Smooth muscle cell (in vitro differentiated cells): ENCODE data around the gene CLEC4G. TPM values are rescaled to one million over a fixed set of nuclear protein-coding genes. Genes with fewer than 3 reads are reported as not detected.

ENCODE experiments used
- DNase-seq: peaks from one replicate; lab custom pipeline; 2025; ENCODE audit not compliant: unreplicated experiment; lab: John Stamatoyannopoulos, UW
- H2AFZ ChIP-seq: fragments of 200-600 bp; sonication (generic); 2 replicates; pipeline ENCODE4 v1.6.0; 2016; ENCODE audit warnings: antibody characterized with exemption, low read depth, mild to moderate bottlenecking
- H3F3A ChIP-seq: fragments of 200-600 bp; sonication (generic); 2 replicates; pipeline ENCODE4 v1.6.0; 2017; ENCODE audit warnings: antibody characterized with exemption, low read depth
- H3K27ac ChIP-seq: fragments of 200-600 bp; sonication (generic); 2 replicates; pipeline ENCODE4 v1.5.1; 2016; ENCODE audit warnings: low read depth, mild to moderate bottlenecking
- H3K27me3 ChIP-seq: fragments of 200-600 bp; sonication (generic); 2 replicates; pipeline ENCODE4 v1.6.1; 2016; ENCODE audit warnings: low read depth, mild to moderate bottlenecking
- H3K36me3 ChIP-seq: fragments of 200-600 bp; sonication (generic); 2 replicates; pipeline ENCODE4 v1.5.1; 2016; ENCODE audit warnings: low read depth
- H3K4me1 ChIP-seq: fragments of 200-600 bp; sonication (generic); 2 replicates; pipeline ENCODE4 v1.5.1; 2016; ENCODE audit warnings: low read depth
- H3K4me2 ChIP-seq: fragments of 200-600 bp; sonication (generic); 2 replicates; pipeline ENCODE4 v1.6.0; 2016; ENCODE audit warnings: mild to moderate bottlenecking
- H3K4me3 ChIP-seq: fragments of 200-600 bp; sonication (generic); 2 replicates; pipeline ENCODE4 v1.5.1; 2016; ENCODE audit warnings: mild to moderate bottlenecking
- H3K79me2 ChIP-seq: fragments of 200-600 bp; sonication (generic); 2 replicates; pipeline ENCODE4 v1.6.0; 2016; ENCODE audit warnings: low read depth, mild to moderate bottlenecking
- H3K9ac ChIP-seq: fragments of 200-600 bp; sonication (generic); 2 replicates; pipeline ENCODE4 v1.6.0; 2016; ENCODE audit warnings: low read depth
- H3K9me3 ChIP-seq: fragments of 200-600 bp; sonication (generic); replicated peaks from 2 replicates; pipeline ENCODE4 v1.5.1; 2016; ENCODE audit warnings: low read depth
- H4K20me1 ChIP-seq: fragments of 200-600 bp; sonication (generic); 2 replicates; pipeline ENCODE4 v1.6.0; 2016; ENCODE audit warnings: low read depth
- WGBS: methylation state at CpG from one replicate; pipeline ENCODE4 v1.1.7; 2016; ENCODE audit warnings: low lambda C conversion rate; 5-methylcytosine and 5-hydroxymethylcytosine counted together
- polyA plus RNA-seq: library from polyadenylated mRNA; unstranded; fragments of >200 nt; fragmentation: Nextera tagmentation; extraction: Ambion mirVana; gene quantifications from 2 replicates; pipeline ENCODE4 v1.2.1, GENCODE V29; 2016
- total RNA-seq: library from RNA; depleted of rRNA; stranded (reverse); fragments of >200 nt; gene quantifications from 2 replicates; pipeline ENCODE4 v1.2.3, GENCODE V29; 2014
- TF ChIP-seq, protein P1 (sequence below): fragments of 200-600 bp; sonication (generic); IDR thresholded peaks from 2 replicates; pipeline ENCODE4 v1.5.1; 2017; ENCODE audit warnings: borderline replicate concordance, mild to moderate bottlenecking, antibody characterized with exemption; ENCODE audit not compliant: insufficient read depth, poor library complexity, severe bottlenecking

The CLEC4G gene, protein sequence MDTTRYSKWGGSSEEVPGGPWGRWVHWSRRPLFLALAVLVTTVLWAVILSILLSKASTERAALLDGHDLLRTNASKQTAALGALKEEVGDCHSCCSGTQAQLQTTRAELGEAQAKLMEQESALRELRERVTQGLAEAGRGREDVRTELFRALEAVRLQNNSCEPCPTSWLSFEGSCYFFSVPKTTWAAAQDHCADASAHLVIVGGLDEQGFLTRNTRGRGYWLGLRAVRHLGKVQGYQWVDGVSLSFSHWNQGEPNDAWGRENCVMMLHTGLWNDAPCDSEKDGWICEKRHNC
- total RNA-seq (not detected in 2 replicates), polyA plus RNA-seq (not detected in 2 replicates)

DNA sequence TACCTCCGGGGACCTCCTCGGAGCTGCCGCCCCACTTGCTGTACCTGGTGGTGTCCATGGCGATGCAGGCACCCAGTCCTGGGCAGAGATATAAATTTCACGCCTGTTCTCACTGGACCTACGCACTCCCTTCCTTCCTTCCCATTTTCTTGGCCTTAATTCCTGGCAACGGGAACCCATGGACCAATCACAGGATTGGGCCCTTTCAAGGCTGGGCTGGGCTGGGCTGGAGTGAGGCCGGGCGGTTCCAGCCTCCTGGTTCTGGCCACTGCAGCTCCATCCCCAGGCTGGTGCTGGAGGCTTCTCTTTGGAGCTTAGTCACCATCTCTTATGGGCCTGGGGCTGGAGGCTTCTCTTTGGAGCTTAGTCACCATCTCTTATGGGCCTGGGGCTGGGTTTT, at the start of gene CLEC4G:
CLEC4G (minus strand) TSS at position 66 of the 400 bp plus-strand sequence; CDS start at position 58, 8 bp downstream.
- Histone ChIP-seq H3F3A (no peaks in the 10 kb centered on the region), H3K9me3 (no peaks in the 10 kb centered on the region), H2AFZ (no peak within 1 kb of the TSS), H3K4me1 (no peaks in the 10 kb centered on the region), H3K27ac (no peak within 1 kb of the TSS), H4K20me1 (no peaks in the 10 kb centered on the region), H3K4me2 (no peak within 1 kb of the TSS), H3K79me2 (no peaks in the 10 kb centered on the region), H3K4me3 (no peak within 1 kb of the TSS), H3K9ac (no peak within 1 kb of the TSS), H3K36me3 (no peaks in the 10 kb centered on the region), H3K27me3 (peaks cover 69% of the 10 kb centered on the region)
- TF ChIP-seq, protein P1, sequence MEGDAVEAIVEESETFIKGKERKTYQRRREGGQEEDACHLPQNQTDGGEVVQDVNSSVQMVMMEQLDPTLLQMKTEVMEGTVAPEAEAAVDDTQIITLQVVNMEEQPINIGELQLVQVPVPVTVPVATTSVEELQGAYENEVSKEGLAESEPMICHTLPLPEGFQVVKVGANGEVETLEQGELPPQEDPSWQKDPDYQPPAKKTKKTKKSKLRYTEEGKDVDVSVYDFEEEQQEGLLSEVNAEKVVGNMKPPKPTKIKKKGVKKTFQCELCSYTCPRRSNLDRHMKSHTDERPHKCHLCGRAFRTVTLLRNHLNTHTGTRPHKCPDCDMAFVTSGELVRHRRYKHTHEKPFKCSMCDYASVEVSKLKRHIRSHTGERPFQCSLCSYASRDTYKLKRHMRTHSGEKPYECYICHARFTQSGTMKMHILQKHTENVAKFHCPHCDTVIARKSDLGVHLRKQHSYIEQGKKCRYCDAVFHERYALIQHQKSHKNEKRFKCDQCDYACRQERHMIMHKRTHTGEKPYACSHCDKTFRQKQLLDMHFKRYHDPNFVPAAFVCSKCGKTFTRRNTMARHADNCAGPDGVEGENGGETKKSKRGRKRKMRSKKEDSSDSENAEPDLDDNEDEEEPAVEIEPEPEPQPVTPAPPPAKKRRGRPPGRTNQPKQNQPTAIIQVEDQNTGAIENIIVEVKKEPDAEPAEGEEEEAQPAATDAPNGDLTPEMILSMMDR = no peak
- 67% methylated on average over 9 of the region's 9 CpGs for WGBS
- DNase-seq = no peak

DNA sequence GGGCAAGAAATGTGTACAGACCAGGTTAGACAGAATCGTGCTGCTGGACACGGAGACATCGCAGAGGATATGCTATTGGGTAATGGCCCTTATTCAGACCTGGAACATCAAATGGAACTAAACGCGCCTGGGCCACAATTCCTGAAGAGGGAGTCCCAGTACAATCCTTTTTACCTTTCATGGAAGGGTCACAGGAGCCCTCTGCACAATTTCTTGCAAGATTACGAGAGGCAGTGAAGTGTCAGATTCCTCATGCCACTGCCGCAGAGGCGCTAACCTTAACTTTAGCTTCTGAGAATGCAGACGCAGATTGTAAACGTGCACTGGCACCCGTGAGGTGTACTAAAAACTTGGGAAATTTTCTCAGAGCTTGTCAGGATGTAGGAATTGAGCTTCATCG, 49.2 kb upstream of the CLEC4G start:
- H3K36me3 ChIP-seq = no peaks in the 10 kb centered on the region
- no peak overlapping the region for H3K4me3 ChIP-seq
- no peaks in the 10 kb centered on the region for H3K9me3 ChIP-seq
- H3F3A ChIP-seq = peaks cover 3% of the 10 kb centered on the region
- H3K79me2 ChIP-seq = no peaks in the 10 kb centered on the region
- no peak overlapping the region for H3K9ac ChIP-seq
- peaks cover 14% of the 10 kb centered on the region for H3K27me3 ChIP-seq
- H3K27ac ChIP-seq = no peak overlapping the region
- no peak overlapping the region for H2AFZ ChIP-seq
- H4K20me1 ChIP-seq = no peaks in the 10 kb centered on the region
- WGBS = 56% methylated on average over 12 of the region's 12 CpGs
- H3K4me1 ChIP-seq = no peaks in the 10 kb centered on the region
- DNase-seq = no peak
- TF ChIP-seq, protein P1 = no peak
- no peak overlapping the region for H3K4me2 ChIP-seq

DNA sequence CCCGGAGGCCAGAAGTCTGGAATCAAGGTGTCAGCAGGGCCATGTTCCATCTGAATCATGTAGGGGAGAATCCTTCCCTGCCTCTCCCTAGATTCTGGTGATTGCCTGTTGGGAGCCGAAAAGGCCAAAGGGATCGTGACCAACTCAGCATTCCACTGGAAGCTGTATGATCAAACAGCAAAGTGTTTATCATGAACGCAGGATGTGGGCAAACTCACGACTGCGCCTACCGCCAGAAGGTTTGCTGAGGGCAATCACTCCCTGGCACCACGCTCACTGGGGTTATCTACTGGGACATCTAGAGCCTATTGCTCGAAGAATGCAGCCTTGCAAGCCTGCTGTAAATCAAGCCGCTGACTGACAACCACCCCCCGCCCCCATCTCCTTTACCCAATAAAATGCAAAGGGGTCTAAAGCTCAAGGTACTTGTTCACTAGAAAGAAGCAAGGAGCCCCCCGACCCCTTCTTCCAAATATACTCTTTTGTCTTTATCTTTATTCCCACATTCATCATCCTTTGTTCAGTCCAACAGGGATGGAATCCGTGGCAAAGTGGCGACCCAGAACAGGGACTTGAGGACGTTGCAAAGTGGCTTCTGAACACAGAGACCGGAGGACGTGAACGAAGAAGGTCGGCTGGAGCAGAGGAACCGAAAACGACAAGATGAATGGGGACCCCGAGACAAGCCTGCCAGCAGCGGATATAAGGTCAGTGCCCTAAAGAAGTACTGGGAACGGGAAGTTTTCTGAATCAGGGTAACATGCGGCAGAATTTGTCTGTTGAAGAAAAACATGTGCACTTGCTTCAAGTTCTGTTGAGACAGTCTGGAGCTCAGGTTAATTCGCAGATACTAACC, 47.9 kb upstream of the CLEC4G start:
- H2AFZ ChIP-seq = no peak overlapping the region
- WGBS = 82% methylated on average over 26 of the region's 26 CpGs
- H3K27ac ChIP-seq = no peak overlapping the region
- no peak overlapping the region for H3K9ac ChIP-seq
- no peak overlapping the region for H3K4me2 ChIP-seq
- peaks cover 3% of the 10 kb centered on the region for H3F3A ChIP-seq
- no peak for DNase-seq
- no peak overlapping the region for H3K4me3 ChIP-seq
- H3K79me2 ChIP-seq = no peaks in the 10 kb centered on the region
- no peaks in the 10 kb centered on the region for H4K20me1 ChIP-seq
- no peaks in the 10 kb centered on the region for H3K36me3 ChIP-seq
- peaks cover 18% of the 10 kb centered on the region for H3K27me3 ChIP-seq
- H3K4me1 ChIP-seq = no peaks in the 10 kb centered on the region
- TF ChIP-seq, protein P1 = no peak
- no peaks in the 10 kb centered on the region for H3K9me3 ChIP-seq
